Tibial artery (tissue), 4 donors: Measurements from ENCODE around the gene LZTR1.

Source experiments
- DNase-seq, 2 donors: peaks; one replicate each; pipeline ENCODE4 v3.0.0-alpha.2; 2019
- H3K27ac ChIP-seq, 2 donors: fragments of 200-600 bp; sonication (generic) in 1 of 2; 1 replicate in 1 of 2; 2 replicates in 1 of 2; pipeline ENCODE4 v1.5.1; 2018 to 2019; ENCODE audit warnings: mild to moderate bottlenecking in 1 of 2
- H3K27me3 ChIP-seq, 2 donors: fragments of 200-600 bp; sonication (generic) in 1 of 2; one replicate each; pipeline versions ENCODE4 v1.5.1 to v1.6.0; 2016 to 2019
- H3K36me3 ChIP-seq, 3 donors: fragments of 200-600 bp; sonication (generic) in 2 of 3; one replicate each; pipeline ENCODE4 v1.5.1; 2016 to 2019; ENCODE audit warnings: mild to moderate bottlenecking in 2 of 3
- H3K4me1 ChIP-seq, 4 donors: fragments of 200-600 bp; sonication (generic) in 2 of 4; 1 replicate in 3 of 4; 2 replicates in 1 of 4; pipeline ENCODE4 v1.5.1; 2016 to 2019
- H3K4me3 ChIP-seq, 2 donors: fragments of 200-600 bp; sonication (generic) in 1 of 2; 1 replicate in 1 of 2; 2 replicates in 1 of 2; pipeline ENCODE4 v1.5.1; 2018 to 2019; ENCODE audit warnings: mild to moderate bottlenecking in 2 of 2
- H3K9me3 ChIP-seq, 3 donors: fragments of 200-600 bp; sonication (generic) in 1 of 3; one replicate each; pipeline ENCODE4 v1.5.1; 2016 to 2019
- CTCF ChIP-seq, 2 experiments: fragments of 200-600 bp in 1 of 2; fragments of 450-650 bp in 1 of 2; IDR thresholded peaks; one replicate each; pipeline ENCODE4 v1.5.1; 2017 to 2019; ENCODE audit warnings: antibody characterized with exemption in 2 of 2, mild to moderate bottlenecking in 1 of 2, moderate library complexity in 1 of 2
- intact Hi-C: fragments of 100-400 bp; cut with DNase I; formaldehyde crosslinking; loops from one replicate; pipeline ENCODE4 v1.15.0; 2023; ENCODE audit warnings: low total_unique reads

The LZTR1 gene

GRCh38 chr22:20957102-20957682, 24.9 kb upstream of the LZTR1 start:
- peaks cover 0 to 23% (median 18%) of the 10 kb centered on the region in 4 donors for H3K4me1 ChIP-seq
- DNase-seq = no peak
- H3K27me3 ChIP-seq = peaks cover 0 to 10% of the 10 kb centered on the region in 2 donors
- peak overlapping the region in 1 of 2 donors; percentile 17 for H3K27ac ChIP-seq
- no peak for TF ChIP-seq CTCF (IDR thresholded peaks at IDR 0.05)
- H3K4me3 ChIP-seq = peak overlapping the region; percentile 53 to 64
- H3K36me3 ChIP-seq = peaks cover 2 to 18% (median 16%) of the 10 kb centered on the region in 3 donors
- intact Hi-C loops = no loop called here
- no peaks in the 10 kb centered on the region for H3K9me3 ChIP-seq

- H3K4me1 ChIP-seq = peaks cover 0 to 23% (median 18%) of the 10 kb centered on the region in 4 donors
- H3K27ac ChIP-seq = peak overlapping the region in 1 of 2 donors; percentile 17
- H3K36me3 ChIP-seq = peaks cover 0 to 11% (median 9%) of the 10 kb centered on the region in 3 donors
- DNase-seq = no peak
- intact Hi-C loops = no loop called here
- TF ChIP-seq CTCF (IDR thresholded peaks at IDR 0.05) = no peak
- peak overlapping the region; percentile 53 to 64 for H3K4me3 ChIP-seq
- H3K27me3 ChIP-seq = peaks cover 0 to 16% of the 10 kb centered on the region in 2 donors
- H3K9me3 ChIP-seq = no peaks in the 10 kb centered on the region
These were observed 24.2 kb upstream of the LZTR1 start for GRCh38 chr22:20957683-20958431.

- H3K27me3 ChIP-seq = peaks cover 0 to 36% of the 10 kb centered on the region in 2 donors
- DNase-seq = no peak
- no peak overlapping the region for H3K27ac ChIP-seq
- peaks cover 0 to 28% (median 24%) of the 10 kb centered on the region in 4 donors for H3K4me1 ChIP-seq
- H3K4me3 ChIP-seq = no peak overlapping the region
- H3K9me3 ChIP-seq = no peaks in the 10 kb centered on the region
- no peaks in the 10 kb centered on the region for H3K36me3 ChIP-seq
- intact Hi-C loops = no loop called here
- TF ChIP-seq CTCF (IDR thresholded peaks at IDR 0.05) = no peak
These were observed 22.3 kb upstream of the LZTR1 start for GRCh38 chr22:20959578-20960461.

- DNase-seq = no peak
- peaks cover 0 to 34% (median 29%) of the 10 kb centered on the region in 4 donors for H3K4me1 ChIP-seq
- intact Hi-C loops = no loop called here
- no peaks in the 10 kb centered on the region for H3K36me3 ChIP-seq
- H3K9me3 ChIP-seq = no peaks in the 10 kb centered on the region
- no peak for TF ChIP-seq CTCF (IDR thresholded peaks at IDR 0.05)
- no peak overlapping the region for H3K27ac ChIP-seq
- H3K27me3 ChIP-seq = peaks cover 0 to 42% of the 10 kb centered on the region in 2 donors
- H3K4me3 ChIP-seq = no peak overlapping the region
These were observed 21.5 kb upstream of the LZTR1 start for GRCh38 chr22:20960609-20961008.

GRCh38 chr22:20962491-20962945, 19.6 kb upstream of the LZTR1 start:
- peaks cover 0 to 20% (median 18%) of the 10 kb centered on the region in 4 donors for H3K4me1 ChIP-seq
- no peak for DNase-seq
- TF ChIP-seq CTCF (IDR thresholded peaks at IDR 0.05) = no peak
- H3K27me3 ChIP-seq = peaks cover 0 to 58% of the 10 kb centered on the region in 2 donors
- intact Hi-C loops = no loop called here
- H3K4me3 ChIP-seq = no peak overlapping the region
- no peaks in the 10 kb centered on the region for H3K36me3 ChIP-seq
- H3K27ac ChIP-seq = no peak overlapping the region
- H3K9me3 ChIP-seq = no peaks in the 10 kb centered on the region
